ENCODE measurements around the gene MYB. TPM values are rescaled to one million over a fixed set of nuclear protein-coding genes. Genes with fewer than 3 reads are reported as not detected.
"Not testable (repeated sequence)": the region's sequence is repeated elsewhere in the genome, so short reads cannot be mapped to it uniquely, and the experiment has no call there.

The MYB gene
- total RNA-seq, 2 experiments from 2014 or later: 14.6 to 15.9 TPM

GRCh38 chr6:135244805-135245204 lies 63.7 kb downstream of the MYB start:
- Mint-ChIP-seq H3K27me3 (ENCODE audit: low read depth) (no peaks in the 10 kb centered on the region), H3K9me3 (no peaks in the 10 kb centered on the region)

DNA sequence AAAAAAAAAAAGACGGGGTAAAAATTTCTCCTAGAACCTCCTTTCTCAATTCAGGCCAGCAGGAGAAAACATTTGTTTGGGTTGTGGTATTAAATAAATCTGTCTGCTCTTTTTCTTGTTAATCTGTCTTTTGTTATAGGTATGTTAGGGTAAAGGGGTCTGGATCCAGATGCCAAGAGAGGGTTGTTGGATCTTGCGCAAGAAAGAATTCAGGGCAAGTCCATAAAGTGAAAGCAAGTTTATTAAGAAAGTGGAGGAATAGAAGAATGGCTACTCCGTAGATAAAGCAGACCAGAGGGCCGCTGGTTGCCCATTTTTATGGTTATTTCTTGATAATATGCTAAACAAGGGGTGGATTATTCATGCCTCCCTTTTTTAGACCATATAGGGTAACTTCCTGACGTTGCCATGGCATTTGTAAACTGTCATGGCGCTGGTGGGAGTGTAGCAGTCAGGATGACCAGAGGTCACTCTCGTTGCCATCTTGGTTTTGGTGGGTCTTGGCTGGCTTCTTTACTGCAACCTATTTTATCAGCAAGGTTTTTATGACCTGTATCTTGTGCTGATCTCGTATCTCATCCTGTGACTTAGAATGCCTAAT lies 65.4 kb downstream of the MYB start:
- intact Hi-C loops (cut with micrococcal nuclease); H3K27ac Mint-ChIP-seq; H3K4me3 Mint-ChIP-seq; CTCF ChIA-PET; H3K4me1 Mint-ChIP-seq (ENCODE audit: low read depth); H3K36me3 Mint-ChIP-seq (ENCODE audit: low read depth); H3K27me3 Mint-ChIP-seq (ENCODE audit: low read depth); H3K9me3 Mint-ChIP-seq; DNase-seq: not testable (repeated sequence)

More at GRCh38 chr6:135244805-135245204, 63.7 kb downstream of the MYB start:
- Mint-ChIP-seq H3K36me3 (ENCODE audit: low read depth) (no peaks in the 10 kb centered on the region), H3K27ac (no peak overlapping the region), H3K4me1 (ENCODE audit: low read depth) (peaks cover 3% of the 10 kb centered on the region), H3K4me3 (no peak overlapping the region)
- intact Hi-C loops (cut with micrococcal nuclease): no loop called here
- CTCF ChIA-PET: interaction anchor here (1.0 kb wide), 1 partner anchor 36 kb away, joined by 3 read pairs; no protein-coding TSS in a partner anchor
- no peak for DNase-seq

DNA sequence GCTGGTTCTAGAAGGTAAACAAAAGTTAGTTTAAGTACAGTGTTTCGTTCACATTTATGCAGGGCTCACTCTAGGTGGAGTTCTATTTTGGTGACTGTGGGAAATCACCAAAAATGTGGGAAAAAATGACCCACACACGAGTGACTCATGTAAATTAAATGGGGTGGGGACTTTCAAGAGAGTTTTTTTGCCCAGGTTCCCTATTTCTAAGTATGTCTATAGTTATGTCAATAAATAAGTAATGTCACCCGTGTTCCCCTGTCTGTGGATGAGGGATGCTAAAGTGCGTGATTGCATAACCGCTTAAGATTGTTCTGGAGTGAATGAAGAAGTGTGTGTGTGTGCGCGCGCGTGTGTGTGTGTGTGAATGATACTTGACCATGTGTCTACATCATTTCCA lies 69.1 kb downstream of the MYB start:
- peaks cover 9% of the 10 kb centered on the region for H3K4me1 Mint-ChIP-seq (ENCODE audit: low read depth)
- CTCF ChIA-PET: no interaction called here
- H3K27me3 Mint-ChIP-seq (ENCODE audit: low read depth): no peaks in the 10 kb centered on the region
- no peak overlapping the region for H3K4me3 Mint-ChIP-seq
- no peak overlapping the region for H3K27ac Mint-ChIP-seq
- intact Hi-C loops (cut with micrococcal nuclease): no loop called here
- H3K9me3 Mint-ChIP-seq: no peaks in the 10 kb centered on the region
- no peaks in the 10 kb centered on the region for H3K36me3 Mint-ChIP-seq (ENCODE audit: low read depth)
- DNase-seq: no peak

DNA sequence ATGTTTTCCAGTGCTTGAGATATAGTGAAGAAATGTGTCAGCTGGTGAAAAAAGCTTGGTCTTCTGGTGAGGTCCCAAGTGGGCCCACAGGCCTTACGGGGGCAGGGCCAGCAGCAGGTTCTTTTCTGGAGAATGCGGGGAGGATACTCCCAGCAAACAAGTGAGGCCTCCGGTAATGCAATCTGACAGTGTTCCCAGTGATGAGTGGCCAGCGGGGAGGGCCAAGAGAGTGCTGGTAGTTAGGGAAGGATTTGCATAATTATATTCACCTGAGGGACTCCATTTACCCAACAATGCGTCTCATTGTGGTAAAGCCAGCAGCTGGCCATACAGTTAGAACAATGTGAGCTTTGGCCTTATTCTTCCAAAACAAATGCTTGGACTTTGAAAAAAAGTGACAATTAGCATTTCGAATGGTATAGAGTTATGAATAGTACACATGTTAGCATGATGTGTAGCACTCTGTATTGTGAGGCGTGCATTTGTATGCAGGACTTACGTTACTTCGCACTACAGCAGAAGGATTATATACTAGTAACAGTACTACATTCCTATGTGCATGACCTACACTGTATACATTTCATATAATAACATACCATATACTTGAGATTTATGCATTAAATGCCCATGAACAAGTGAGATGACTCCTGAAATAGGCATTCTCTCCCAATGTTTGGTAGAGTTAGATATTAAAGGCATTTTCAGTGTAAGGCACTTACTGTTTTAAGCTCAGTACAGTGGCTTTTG lies 69.8 kb downstream of the MYB start:
- no peaks in the 10 kb centered on the region for H3K36me3 Mint-ChIP-seq (ENCODE audit: low read depth)
- intact Hi-C loops (cut with micrococcal nuclease): no loop called here
- CTCF ChIA-PET: no interaction called here
- H3K27ac Mint-ChIP-seq: no peak overlapping the region
- no peak for DNase-seq
- no peak overlapping the region for H3K4me3 Mint-ChIP-seq
- H3K27me3 Mint-ChIP-seq (ENCODE audit: low read depth): no peaks in the 10 kb centered on the region
- H3K9me3 Mint-ChIP-seq: no peaks in the 10 kb centered on the region
- H3K4me1 Mint-ChIP-seq (ENCODE audit: low read depth): peaks cover 9% of the 10 kb centered on the region

- CTCF ChIA-PET: no interaction called here
- intact Hi-C loops (cut with micrococcal nuclease): no loop called here
- Mint-ChIP-seq H3K4me3 (no peak overlapping the region), H3K9me3 (no peaks in the 10 kb centered on the region), H3K4me1 (ENCODE audit: low read depth) (peaks cover 9% of the 10 kb centered on the region), H3K27ac (no peak overlapping the region), H3K27me3 (ENCODE audit: low read depth) (no peaks in the 10 kb centered on the region), H3K36me3 (ENCODE audit: low read depth) (no peaks in the 10 kb centered on the region)
- peak; percentile 26 for DNase-seq
Observed at GRCh38 chr6:135251498-135252441, 70.7 kb downstream of the MYB start.

GRCh38 chr6:135254471-135254870 lies 73.4 kb downstream of the MYB start:
- Mint-ChIP-seq H3K4me3 (no peak overlapping the region), H3K9me3 (no peaks in the 10 kb centered on the region), H3K36me3 (ENCODE audit: low read depth) (no peaks in the 10 kb centered on the region), H3K27me3 (ENCODE audit: low read depth) (no peaks in the 10 kb centered on the region), H3K27ac (no peak overlapping the region), H3K4me1 (ENCODE audit: low read depth) (peaks cover 9% of the 10 kb centered on the region)
- DNase-seq: no peak
- intact Hi-C loops (cut with micrococcal nuclease): no loop called here
- CTCF ChIA-PET: no interaction called here

DNA sequence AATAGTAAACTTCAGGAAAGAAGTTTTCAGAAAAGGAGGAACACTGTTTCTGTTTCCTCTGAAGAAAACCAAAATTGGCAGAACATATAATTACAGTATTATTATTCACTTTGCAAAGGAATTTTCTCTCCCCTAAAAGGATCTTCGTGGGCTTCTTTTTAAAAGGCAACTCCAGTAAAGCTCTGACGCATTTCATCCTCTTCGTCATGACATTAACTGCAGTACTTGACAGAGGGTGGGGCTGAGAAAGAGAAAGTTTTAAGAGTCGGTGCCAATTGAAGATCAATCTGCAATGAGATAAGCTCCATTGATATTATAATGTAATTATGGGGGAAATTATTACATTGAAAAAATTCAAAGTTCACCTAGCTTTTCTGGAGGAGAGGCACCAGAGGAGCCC lies 75.8 kb downstream of the MYB start:
- Mint-ChIP-seq H3K27ac (no peak overlapping the region), H3K9me3 (no peaks in the 10 kb centered on the region), H3K4me1 (ENCODE audit: low read depth) (no peaks in the 10 kb centered on the region), H3K36me3 (ENCODE audit: low read depth) (no peaks in the 10 kb centered on the region), H3K4me3 (no peak overlapping the region), H3K27me3 (ENCODE audit: low read depth) (no peaks in the 10 kb centered on the region)
- intact Hi-C loops (cut with micrococcal nuclease): no loop called here
- no peak for DNase-seq
- CTCF ChIA-PET: interaction anchor here (0.6 to 0.7 kb wide), 2 partner anchors 171 to 377 kb away, joined by 3 to 6 read pairs; no protein-coding TSS in a partner anchor

GRCh38 chr6:135257631-135258405 lies 76.7 kb downstream of the MYB start:
- Mint-ChIP-seq H3K27me3 (ENCODE audit: low read depth) (no peaks in the 10 kb centered on the region), H3K4me3 (no peak overlapping the region), H3K27ac (no peak overlapping the region), H3K9me3 (no peaks in the 10 kb centered on the region), H3K4me1 (ENCODE audit: low read depth) (no peaks in the 10 kb centered on the region), H3K36me3 (ENCODE audit: low read depth) (no peaks in the 10 kb centered on the region)
- intact Hi-C loops (cut with micrococcal nuclease): no loop called here
- CTCF ChIA-PET: interaction anchor here (0.8 kb wide), 1 partner anchor 14 kb away, joined by 3 read pairs; no protein-coding TSS in a partner anchor
- DNase-seq: no peak

DNA sequence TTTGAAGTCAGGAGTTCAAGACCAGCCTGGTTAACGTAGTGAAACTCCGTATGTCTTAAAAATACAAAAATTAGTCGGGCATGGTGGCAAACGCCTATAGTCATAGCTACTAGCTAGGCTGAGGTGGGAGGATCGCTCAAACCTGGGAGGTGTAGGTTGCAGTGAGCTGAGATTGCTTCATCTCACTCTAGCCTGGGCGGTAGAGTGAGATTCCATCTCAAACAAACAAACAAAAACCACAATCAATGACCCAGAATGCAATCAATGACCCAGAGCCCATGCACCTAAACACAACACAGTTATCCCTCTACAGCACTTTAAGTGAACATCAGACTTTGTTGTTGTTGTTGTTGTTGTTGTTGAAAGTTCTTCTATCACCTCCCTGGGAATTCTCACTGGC lies 77.9 kb downstream of the MYB start:
- CTCF ChIA-PET: no interaction called here
- Mint-ChIP-seq H3K27ac (no peak overlapping the region), H3K36me3 (ENCODE audit: low read depth) (no peaks in the 10 kb centered on the region), H3K4me1 (ENCODE audit: low read depth) (no peaks in the 10 kb centered on the region), H3K9me3 (no peaks in the 10 kb centered on the region), H3K27me3 (ENCODE audit: low read depth) (no peaks in the 10 kb centered on the region), H3K4me3 (no peak overlapping the region)
- no peak for DNase-seq
- intact Hi-C loops (cut with micrococcal nuclease): no loop called here

DNA sequence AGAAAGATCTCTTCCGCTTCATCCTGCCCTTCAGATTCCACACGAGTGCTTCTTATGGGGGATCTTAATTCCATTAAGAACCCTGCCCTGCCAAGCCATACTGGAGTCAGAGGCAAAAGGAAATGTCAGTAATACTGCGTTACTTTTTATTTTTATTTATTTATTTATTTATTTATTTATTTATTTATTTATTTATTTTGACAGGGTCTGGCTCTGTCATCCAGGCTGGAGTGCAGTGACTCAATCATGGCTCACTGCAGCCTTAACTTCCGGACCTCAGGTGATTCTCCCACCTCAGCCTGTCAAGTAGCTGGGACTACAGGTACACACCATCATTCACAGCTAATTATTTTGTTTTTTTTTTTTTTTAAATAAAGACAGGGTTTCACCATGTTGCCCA lies 79.5 kb downstream of the MYB start:
- Mint-ChIP-seq H3K4me1 (ENCODE audit: low read depth) (no peaks in the 10 kb centered on the region), H3K27me3 (ENCODE audit: low read depth) (no peaks in the 10 kb centered on the region), H3K27ac (no peak overlapping the region), H3K4me3 (no peak overlapping the region), H3K9me3 (no peaks in the 10 kb centered on the region), H3K36me3 (ENCODE audit: low read depth) (no peaks in the 10 kb centered on the region)
- intact Hi-C loops (cut with micrococcal nuclease): no loop called here
- DNase-seq: no peak
- CTCF ChIA-PET: interaction anchor here (0.7 kb wide), 1 partner anchor 69 kb away, joined by 3 read pairs; no protein-coding TSS in a partner anchor

DNA sequence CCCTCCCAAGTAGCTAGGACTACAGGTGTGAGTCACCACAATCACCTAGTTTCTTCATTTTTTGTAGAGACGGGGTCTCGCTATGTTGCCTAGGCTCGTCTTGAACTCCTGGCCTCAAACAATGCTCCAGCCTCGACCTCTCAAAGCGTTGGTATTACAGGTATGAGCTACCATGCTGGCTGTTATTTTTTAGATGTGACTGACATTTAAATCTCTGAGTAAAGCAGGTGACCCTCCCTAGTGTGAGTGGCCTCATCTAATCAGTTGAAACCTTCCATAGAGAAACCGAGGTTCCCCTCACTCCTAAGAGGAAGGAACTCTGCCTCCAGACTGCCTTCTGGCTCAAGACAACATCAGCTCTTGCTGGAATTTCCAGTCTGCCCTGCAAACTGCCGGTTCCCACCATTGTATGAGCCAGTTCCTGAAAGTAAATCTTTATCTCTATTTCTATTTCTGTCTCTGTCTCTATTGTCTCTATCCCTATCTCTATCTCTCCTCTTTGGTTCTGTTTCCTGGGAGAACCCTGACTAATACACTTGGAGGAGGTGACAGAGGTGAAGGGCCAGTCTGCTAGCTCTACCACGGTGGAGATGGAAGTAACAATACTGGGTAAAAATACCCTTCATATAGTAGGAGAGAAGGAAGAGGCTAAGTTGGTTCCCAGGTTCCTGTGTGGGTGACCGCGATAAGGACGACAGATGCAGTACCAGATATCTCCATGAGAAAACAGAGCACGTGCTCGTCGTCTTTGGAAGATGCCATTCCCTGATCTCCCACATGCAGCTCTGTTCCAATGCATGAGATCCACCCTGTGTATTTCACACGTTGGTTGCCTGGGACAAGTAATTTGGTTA lies 81.0 kb downstream of the MYB start:
- DNase-seq: no peak
- Mint-ChIP-seq H3K9me3 (no peaks in the 10 kb centered on the region), H3K27me3 (ENCODE audit: low read depth) (no peaks in the 10 kb centered on the region), H3K36me3 (ENCODE audit: low read depth) (no peaks in the 10 kb centered on the region), H3K27ac (no peak overlapping the region), H3K4me1 (ENCODE audit: low read depth) (no peaks in the 10 kb centered on the region), H3K4me3 (no peak overlapping the region)
- CTCF ChIA-PET: interaction anchor here (0.6 kb wide), 1 partner anchor 386 kb away, joined by 3 read pairs; no protein-coding TSS in a partner anchor
- intact Hi-C loops (cut with micrococcal nuclease): no loop called here
